Measurements from ENCODE around the gene PVALB. TPM values are rescaled to one million over a fixed set of nuclear protein-coding genes. Genes with fewer than 3 reads are reported as not detected.

The PVALB gene
- total and polyA plus RNA-seq, 4 donors = 0.73 to 3.0 (median 2.4) TPM; not detected in 1

DNA sequence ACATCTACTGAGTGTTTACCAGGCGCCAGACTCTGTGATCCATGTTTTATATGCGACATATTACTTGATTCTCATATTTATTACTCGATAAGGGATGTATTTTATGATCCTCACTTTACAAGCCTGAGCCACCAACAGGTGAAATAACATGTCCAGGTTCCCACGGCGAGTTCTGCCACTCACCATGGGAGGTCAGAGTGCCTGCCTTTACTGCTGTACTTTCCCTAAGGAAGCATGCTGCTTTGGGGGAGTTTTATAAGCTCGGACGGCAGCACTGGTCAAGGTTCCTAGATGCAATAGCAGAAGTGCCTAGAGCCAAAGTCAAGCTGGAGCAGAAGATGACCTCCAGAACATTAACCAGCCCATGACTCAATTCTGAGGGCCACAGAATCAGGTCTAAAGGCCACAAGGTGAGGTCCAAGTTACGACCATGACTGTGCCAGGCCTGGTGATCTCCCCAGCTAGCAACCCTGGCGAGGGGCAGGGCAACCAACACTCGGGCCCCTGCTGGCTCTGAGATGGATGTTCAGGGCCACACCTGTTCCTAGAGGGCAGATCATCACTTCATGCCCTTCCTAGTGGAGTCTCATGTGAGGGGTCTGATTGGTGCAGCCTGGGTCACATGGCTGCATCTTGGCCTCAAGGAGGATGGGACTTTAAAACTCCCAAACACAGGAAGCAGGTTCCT is 55.1 kb downstream of the PVALB start:
- no peaks in the 10 kb centered on the region for H3K9me3 ChIP-seq (ENCODE audit: control insufficient read depth in 4 of 4, insufficient read depth in 3 of 4, low read length in 3 of 4)
- H3K4me1 ChIP-seq (ENCODE audit: control insufficient read depth in 5 of 5, insufficient read depth in 5 of 5, low read length in 5 of 5) = peaks cover 0 to 4% (median 2%) of the 10 kb centered on the region in 5 donors
- H3K27me3 ChIP-seq (ENCODE audit: control insufficient read depth in 3 of 3, insufficient read depth in 3 of 3, low read length in 2 of 3) = no peaks in the 10 kb centered on the region
- ATAC-seq (ENCODE audit: insufficient read depth, low FRiP score) (no peak), DNase-seq (no peak)
- H3K36me3 ChIP-seq (ENCODE audit: control insufficient read depth in 4 of 4, insufficient read depth in 4 of 4, low read length in 4 of 4) = peaks cover 0 to 21% (median 11%) of the 10 kb centered on the region in 4 donors
- H3K27ac ChIP-seq (ENCODE audit: low read depth in 1 of 2, low read length in 1 of 2) = no peak overlapping the region
- no peak overlapping the region for H3K9ac ChIP-seq (ENCODE audit: insufficient read depth in 1 of 2, low read length in 2 of 2)
- H3K4me3 ChIP-seq = no peak overlapping the region
- WGBS, 2 donors = 95% methylated on average over 10 of the region's 10 CpGs
- no peak for TF ChIP-seq CTCF (IDR thresholded peaks at IDR 0.05; ENCODE audit: control extremely low read depth, extremely low read depth)

GRCh38 chr22:36760786-36761185 is 56.0 kb downstream of the PVALB start:
- Histone ChIP-seq H3K9me3 (ENCODE audit: control insufficient read depth in 4 of 4, insufficient read depth in 3 of 4, low read length in 3 of 4) (no peaks in the 10 kb centered on the region), H3K9ac (ENCODE audit: insufficient read depth in 1 of 2, low read length in 2 of 2) (no peak overlapping the region), H3K27me3 (ENCODE audit: control insufficient read depth in 3 of 3, insufficient read depth in 3 of 3, low read length in 2 of 3) (no peaks in the 10 kb centered on the region), H3K4me1 (ENCODE audit: control insufficient read depth in 5 of 5, insufficient read depth in 5 of 5, low read length in 5 of 5) (peaks cover 0 to 4% (median 0%) of the 10 kb centered on the region in 5 donors), H3K27ac (ENCODE audit: low read depth in 1 of 2, low read length in 1 of 2) (no peak overlapping the region), H3K4me3 (no peak overlapping the region), H3K36me3 (ENCODE audit: control insufficient read depth in 4 of 4, insufficient read depth in 4 of 4, low read length in 4 of 4) (peaks cover 0 to 15% (median 9%) of the 10 kb centered on the region in 4 donors)
- 74 to 82% methylated on average over 11 of the region's 11 CpGs for WGBS, 2 donors
- DNase-seq (no peak), ATAC-seq (ENCODE audit: insufficient read depth, low FRiP score) (no peak)
- TF ChIP-seq CTCF (IDR thresholded peaks at IDR 0.05; ENCODE audit: control extremely low read depth, extremely low read depth) = no peak

GRCh38 chr22:36759481-36760159 is 57.2 kb downstream of the PVALB start:
- DNase-seq = no peak
- WGBS, 2 donors = 87 to 88% methylated on average over 19 of the region's 19 CpGs

More at GRCh38 chr22:36759481-36760159, 57.2 kb downstream of the PVALB start:
- no peak for ATAC-seq (ENCODE audit: insufficient read depth, low FRiP score)
- Histone ChIP-seq H3K9ac (ENCODE audit: insufficient read depth in 1 of 2, low read length in 2 of 2) (no peak overlapping the region), H3K4me3 (no peak overlapping the region), H3K4me1 (ENCODE audit: control insufficient read depth in 5 of 5, insufficient read depth in 5 of 5, low read length in 5 of 5) (peaks cover 0 to 4% (median 0%) of the 10 kb centered on the region in 5 donors), H3K27ac (ENCODE audit: low read depth in 1 of 2, low read length in 1 of 2) (no peak overlapping the region), H3K27me3 (ENCODE audit: control insufficient read depth in 3 of 3, insufficient read depth in 3 of 3, low read length in 2 of 3) (no peaks in the 10 kb centered on the region), H3K9me3 (ENCODE audit: control insufficient read depth in 4 of 4, insufficient read depth in 3 of 4, low read length in 3 of 4) (no peaks in the 10 kb centered on the region), H3K36me3 (ENCODE audit: control insufficient read depth in 4 of 4, insufficient read depth in 4 of 4, low read length in 4 of 4) (peaks cover 0 to 15% (median 7%) of the 10 kb centered on the region in 4 donors)
- TF ChIP-seq CTCF (IDR thresholded peaks at IDR 0.05; ENCODE audit: control extremely low read depth, extremely low read depth) = no peak
